HepG2 (cell line): ENCODE measurements around the gene LSMEM2. TPM values are rescaled to one million over a fixed set of nuclear protein-coding genes. Genes with fewer than 3 reads are reported as not detected.

Source experiments
- ATAC-seq: fragments of 200-7000 bp; cut with Tn5 transposase; 3 replicates; pipeline ENCODE4 v1.9.1; 2020; ENCODE audit warnings: mild to moderate bottlenecking, moderate library complexity
- BruUV-seq: library from RNA; stranded (reverse); fragments of 400-500 nt; replicated peaks from 2 replicates; lab custom pipeline; 2021; lab: Mats Ljungman, UMichigan
- CTCF ChIA-PET: fragments of 300-600 bp; formaldehyde crosslinking; extraction: SDS; loops from one replicate; lab custom pipeline; 2021; ENCODE audit warnings: low total read pairs, inconsistent platforms, low intra/inter-chr PET ratio; lab: Yijun Ruan, JAX
- POLR2A ChIA-PET: fragments of 350-600 bp; sonication (Branson Sonifier 250); formaldehyde crosslinking; loops from one replicate; lab custom pipeline; 2020; ENCODE audit warnings: antibody characterized with exemption, inconsistent platforms; lab: Yijun Ruan, JAX
- DNase-seq: peaks from one replicate; pipeline ENCODE4 v3.0.0-alpha.2; 2015; ENCODE audit warnings: low spot score
- FAIRE-seq: peaks from 3 replicates; lab custom pipeline; 2011; peaks lifted over from hg19 to GRCh38; lab: Jason Lieb, UNC
- H2AFZ ChIP-seq: one replicate; pipeline ENCODE4 v1.6.1; 2011; ENCODE audit warnings: low read length, inconsistent platforms
- H3K27ac ChIP-seq: fragments of 300-600 bp; 3 replicates; pipeline ENCODE4 v1.8.0; 2011; ENCODE audit warnings: mixed run types, mild to moderate bottlenecking, mixed read lengths, low read length, inconsistent platforms; ENCODE audit not compliant: insufficient read depth; ENCODE audit errors: extremely low read length
- H3K27me3 ChIP-seq, 2 experiments: fragments of 200-600 bp in 1 of 2; 2 replicates in 1 of 2; 3 replicates in 1 of 2; pipeline versions ENCODE4 v1.6.0 to v1.8.0; 2011; ENCODE audit warnings: low read length in 2 of 2, mild to moderate bottlenecking in 2 of 2, moderate library complexity in 2 of 2, inconsistent platforms in 1 of 2; ENCODE audit not compliant: insufficient read depth in 2 of 2, control insufficient read depth in 1 of 2
- H3K36me3 ChIP-seq, 2 experiments: fragments of 200-600 bp in 1 of 2; replicated peaks in 1 of 2; 2 replicates in 1 of 2; 3 replicates in 1 of 2; pipeline versions ENCODE4 v1.5.1 to v1.8.0; 2011; ENCODE audit warnings: low read length in 2 of 2, inconsistent platforms in 1 of 2; ENCODE audit not compliant: insufficient read depth in 2 of 2, control insufficient read depth in 1 of 2
- H3K4me1 ChIP-seq: 2 replicates; pipeline ENCODE4 v1.5.1; 2012; ENCODE audit warnings: low read length, inconsistent platforms; ENCODE audit not compliant: insufficient read depth
- H3K4me2 ChIP-seq: 2 replicates; pipeline ENCODE4 v1.6.0; 2011; ENCODE audit warnings: low read depth, low read length, inconsistent platforms
- H3K4me3 ChIP-seq, 3 experiments: fragments of 200-600 bp in 1 of 3; sonication (generic), shearing (Covaris generic) in 1 of 3; replicated peaks in 1 of 3; 2 replicates each; pipeline ENCODE4 v1.5.1; 2011 to 2016; ENCODE audit warnings: low read length in 3 of 3, inconsistent platforms in 2 of 3, low read depth in 2 of 3, mild to moderate bottlenecking in 2 of 3, control low read depth in 1 of 3, mixed read lengths in 1 of 3; ENCODE audit not compliant: insufficient read depth in 1 of 3
- H3K79me2 ChIP-seq: one replicate; pipeline ENCODE4 v1.6.1; 2011; ENCODE audit warnings: low read length, inconsistent platforms; ENCODE audit not compliant: insufficient read depth
- H3K9ac ChIP-seq: 2 replicates; pipeline ENCODE4 v1.6.0; 2011; ENCODE audit warnings: mild to moderate bottlenecking, low read depth, low read length, inconsistent platforms; ENCODE audit not compliant: insufficient read depth
- H3K9me3 ChIP-seq: 2 replicates; pipeline ENCODE4 v1.5.1; 2012; ENCODE audit warnings: mild to moderate bottlenecking, low read length
- H4K20me1 ChIP-seq: 2 replicates; pipeline ENCODE4 v1.6.0; 2011; ENCODE audit warnings: inconsistent platforms, mild to moderate bottlenecking, low read length, moderate library complexity; ENCODE audit not compliant: insufficient read depth
- GABPA ChIP-seq, 2 experiments: IDR thresholded peaks; 2 replicates each; pipeline ENCODE4 v1.6.1; 2011 to 2016; ENCODE audit warnings: low read depth in 2 of 2, low read length in 1 of 2, missing biosample characterization in 1 of 2, missing genetic modification characterization in 1 of 2
- HMG20A ChIP-seq: IDR thresholded peaks from 2 replicates; pipeline ENCODE4 v1.6.1; 2016; ENCODE audit warnings: borderline replicate concordance
- JUND ChIP-seq: sonication (generic); formaldehyde crosslinking; IDR thresholded peaks from 2 replicates; pipeline ENCODE4 v1.8.0; 2022; ENCODE audit warnings: mild to moderate bottlenecking, missing genetic modification reagents
- KLF11 ChIP-seq: IDR thresholded peaks from 2 replicates; pipeline ENCODE4 v1.6.1; 2016; ENCODE audit warnings: missing compliant biosample characterization
- PRMT3 ChIP-seq: sonication (generic); formaldehyde crosslinking; IDR thresholded peaks from 2 replicates; pipeline ENCODE4 v1.8.1; 2022; ENCODE audit warnings: low read depth, mild to moderate bottlenecking, moderate library complexity, missing genetic modification reagents, borderline replicate concordance
- ZKSCAN8 ChIP-seq: IDR thresholded peaks from 2 replicates; pipeline ENCODE4 v1.6.1; 2016; ENCODE audit warnings: borderline replicate concordance, missing genetic modification reagents, missing compliant biosample characterization
- ZNF549 ChIP-seq: sonication (generic); formaldehyde crosslinking; IDR thresholded peaks from 2 replicates; pipeline ENCODE4 v1.5.0; 2020; ENCODE audit warnings: missing genetic modification reagents
- WGBS: methylation state at CpG from one replicate; pipeline ENCODE4 v1.1.6; 2017; ENCODE audit warnings: low lambda C conversion rate; 5-methylcytosine and 5-hydroxymethylcytosine counted together
- in situ Hi-C: cut with HindIII; loops from 2 replicates; pipeline ENCODE4 v1.10.0; 2017; ENCODE audit warnings: low pct_unique_long_range_greater_than_20kb; ENCODE audit not compliant: extremely low pct_ligation_motif_present
- intact Hi-C: fragments of 100-400 bp; cut with micrococcal nuclease; formaldehyde crosslinking; loops from one replicate; pipeline ENCODE4 v1.10.0; 2022; ENCODE audit not compliant: unreplicated experiment
- polyA plus RNA-seq, 8 experiments: library from polyadenylated mRNA; depleted of rRNA in 3 of 8; stranded (reverse) in 7 of 8; unstranded in 1 of 8; fragments of >200 nt; fragmentation: Illumina TruSeq in 4 of 8; extraction: Trizol in 4 of 8; gene quantifications; 2 replicates each; pipeline versions ENCODE4 v1.2.1 to v1.2.3, GENCODE V29; 2011 to 2016; ENCODE audit warnings: low read depth in 4 of 8, missing spikeins in 1 of 8, mixed read lengths in 1 of 8; ENCODE audit not compliant: insufficient read depth in 1 of 8
- total RNA-seq, 5 experiments: library from RNA; depleted of rRNA; stranded (reverse); fragments of >200 nt; fragmentation: Illumina TruSeq; extraction: Trizol; gene quantifications; 2 replicates each; pipeline ENCODE4 v1.2.3, GENCODE V29; 2016; ENCODE audit warnings: low read depth in 1 of 5
- TF ChIP-seq, protein P1 (sequence below): sonication (generic); formaldehyde crosslinking; IDR thresholded peaks from 2 replicates; pipeline ENCODE4 v1.4.0; 2020; ENCODE audit warnings: missing genetic modification reagents
- TF ChIP-seq, protein P2 (sequence below): sonication (generic); formaldehyde crosslinking; IDR thresholded peaks from 2 replicates; pipeline ENCODE4 v1.4.0; 2020; ENCODE audit warnings: missing genetic modification reagents

LSMEM2 gene
- total and polyA plus RNA-seq, 2 of the 13 experiments (the other 11 are each of a cell fraction or from before 2014, with no cell fraction given): 0.07 to 0.41 TPM

DNA sequence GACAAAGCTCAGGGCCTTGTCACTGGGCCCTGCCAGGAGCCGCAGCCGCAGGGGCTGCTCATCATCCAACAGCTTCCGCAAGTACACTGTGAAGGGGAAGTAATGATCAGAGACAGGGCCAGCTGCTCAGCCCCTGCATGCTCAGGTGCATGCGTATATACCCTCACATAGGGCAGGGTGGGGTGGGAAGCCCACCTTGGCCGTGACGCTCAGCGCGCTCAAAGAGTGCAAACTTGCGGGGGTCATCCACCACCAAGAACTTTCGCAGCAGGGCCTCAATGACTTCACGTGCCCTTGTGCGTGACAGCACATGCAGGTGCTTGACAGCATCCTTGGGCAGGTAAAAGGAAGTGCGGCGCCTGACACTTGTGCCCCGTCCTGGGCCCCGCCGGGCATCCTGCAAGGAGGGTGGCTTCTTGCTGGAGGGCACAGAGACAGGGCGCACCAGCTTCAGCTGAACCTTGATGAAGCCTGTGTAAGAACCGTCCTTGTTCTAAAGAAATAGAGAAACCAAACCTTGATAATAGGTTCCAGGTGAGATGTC is 52.5 kb downstream of the LSMEM2 start:
- Histone ChIP-seq H3K4me2 (no peak overlapping the region), H3K36me3 (peaks cover 22 to 39% of the 10 kb centered on the region in 2 experiments), H3K27ac (no peak overlapping the region), H3K79me2 (peaks cover 55% of the 10 kb centered on the region), H3K9me3 (no peaks in the 10 kb centered on the region), H3K4me1 (peaks cover 58% of the 10 kb centered on the region), H3K27me3 (no peaks in the 10 kb centered on the region; a peak in 1 of 5 replicates), H3K9ac (no peak overlapping the region), H2AFZ (no peak overlapping the region), H4K20me1 (peaks cover 12% of the 10 kb centered on the region), H3K4me3 (no peak overlapping the region)
- in situ Hi-C loops (no loop called here), intact Hi-C loops (no loop called here)
- ChIA-PET CTCF (no interaction called here), POLR2A (no interaction called here)
- no peak for DNase-seq
- no TSS peak for BruUV-seq
- no peak for ATAC-seq
- FAIRE-seq: no peak
- TF ChIP-seq PRMT3 (no peak), JUND (no peak), GABPA (IDR thresholded peaks at IDR 0.05; ENCODE audit: low read depth, low read length) (no peak), GABPA (CRISPR knock-in tag; IDR thresholded peaks at IDR 0.05; ENCODE audit: low read depth) (no peak), ZKSCAN8 (CRISPR knock-in tag) (no peak), ZNF549 (CRISPR knock-in tag) (no peak), HMG20A (no peak), KLF11 (CRISPR knock-in tag) (no peak)
- TF ChIP-seq, protein P1, sequence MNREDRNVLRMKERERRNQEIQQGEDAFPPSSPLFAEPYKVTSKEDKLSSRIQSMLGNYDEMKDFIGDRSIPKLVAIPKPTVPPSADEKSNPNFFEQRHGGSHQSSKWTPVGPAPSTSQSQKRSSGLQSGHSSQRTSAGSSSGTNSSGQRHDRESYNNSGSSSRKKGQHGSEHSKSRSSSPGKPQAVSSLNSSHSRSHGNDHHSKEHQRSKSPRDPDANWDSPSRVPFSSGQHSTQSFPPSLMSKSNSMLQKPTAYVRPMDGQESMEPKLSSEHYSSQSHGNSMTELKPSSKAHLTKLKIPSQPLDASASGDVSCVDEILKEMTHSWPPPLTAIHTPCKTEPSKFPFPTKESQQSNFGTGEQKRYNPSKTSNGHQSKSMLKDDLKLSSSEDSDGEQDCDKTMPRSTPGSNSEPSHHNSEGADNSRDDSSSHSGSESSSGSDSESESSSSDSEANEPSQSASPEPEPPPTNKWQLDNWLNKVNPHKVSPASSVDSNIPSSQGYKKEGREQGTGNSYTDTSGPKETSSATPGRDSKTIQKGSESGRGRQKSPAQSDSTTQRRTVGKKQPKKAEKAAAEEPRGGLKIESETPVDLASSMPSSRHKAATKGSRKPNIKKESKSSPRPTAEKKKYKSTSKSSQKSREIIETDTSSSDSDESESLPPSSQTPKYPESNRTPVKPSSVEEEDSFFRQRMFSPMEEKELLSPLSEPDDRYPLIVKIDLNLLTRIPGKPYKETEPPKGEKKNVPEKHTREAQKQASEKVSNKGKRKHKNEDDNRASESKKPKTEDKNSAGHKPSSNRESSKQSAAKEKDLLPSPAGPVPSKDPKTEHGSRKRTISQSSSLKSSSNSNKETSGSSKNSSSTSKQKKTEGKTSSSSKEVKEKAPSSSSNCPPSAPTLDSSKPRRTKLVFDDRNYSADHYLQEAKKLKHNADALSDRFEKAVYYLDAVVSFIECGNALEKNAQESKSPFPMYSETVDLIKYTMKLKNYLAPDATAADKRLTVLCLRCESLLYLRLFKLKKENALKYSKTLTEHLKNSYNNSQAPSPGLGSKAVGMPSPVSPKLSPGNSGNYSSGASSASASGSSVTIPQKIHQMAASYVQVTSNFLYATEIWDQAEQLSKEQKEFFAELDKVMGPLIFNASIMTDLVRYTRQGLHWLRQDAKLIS (CRISPR knock-in tag): no peak
- TF ChIP-seq, protein P2, sequence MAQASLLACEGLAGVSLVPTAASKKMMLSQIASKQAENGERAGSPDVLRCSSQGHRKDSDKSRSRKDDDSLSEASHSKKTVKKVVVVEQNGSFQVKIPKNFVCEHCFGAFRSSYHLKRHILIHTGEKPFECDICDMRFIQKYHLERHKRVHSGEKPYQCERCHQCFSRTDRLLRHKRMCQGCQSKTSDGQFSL (CRISPR knock-in tag): no peak
- 98% methylated on average over 13 of the region's 19 CpGs for WGBS
